HL-60 (cell line): ENCODE results near the gene BCAT1.

Experiments used
- DNase-seq, 2 experiments: peaks; one replicate each; pipeline ENCODE4 v3.0.0-alpha.2; 2010 to 2020; ENCODE audit warnings: low read depth in 1 of 2, low spot score in 1 of 2
- H3K27ac ChIP-seq: fragments of 250-450 bp; sonication (Bioruptor Pico); replicated peaks from 2 replicates; pipeline ENCODE4 v1.5.1; 2020; ENCODE audit warnings: mild to moderate bottlenecking, moderate library complexity
- H3K27me3 ChIP-seq: fragments of 250-450 bp; sonication (Bioruptor Pico); 2 replicates; pipeline ENCODE4 v1.5.1; 2021; ENCODE audit warnings: mild to moderate bottlenecking, moderate library complexity; ENCODE audit not compliant: insufficient read depth, poor library complexity, severe bottlenecking
- H3K4me3 ChIP-seq: replicated peaks from 2 replicates; pipeline ENCODE4 v1.5.1; 2011; ENCODE audit warnings: mild to moderate bottlenecking, control low read depth, low read length; ENCODE audit not compliant: insufficient read depth
- CTCF ChIP-seq: IDR thresholded peaks from one replicate; pipeline ENCODE4 v1.5.1; 2011; ENCODE audit warnings: low read length, control low read depth, inconsistent platforms; ENCODE audit not compliant: insufficient read depth
- GABPA ChIP-seq: IDR thresholded peaks from 2 replicates; pipeline ENCODE4 v1.6.1; 2012; ENCODE audit warnings: low read depth
- POLR2AphosphoS5 ChIP-seq: IDR thresholded peaks from 2 replicates; pipeline ENCODE4 v1.6.1; 2012; ENCODE audit warnings: low read depth
- REST ChIP-seq: IDR thresholded peaks from 2 replicates; pipeline ENCODE4 v1.6.1; 2012; ENCODE audit warnings: low read depth; ENCODE audit not compliant: insufficient replicate concordance
- SPI1 ChIP-seq: IDR thresholded peaks from 2 replicates; pipeline ENCODE4 v1.6.1; 2012; ENCODE audit warnings: low read depth, mild to moderate bottlenecking, borderline replicate concordance

The BCAT1 gene

GRCh38 chr12:24803430-24804245 is 145.3 kb downstream of the BCAT1 start:
- Histone ChIP-seq H3K27ac (no peak overlapping the region), H3K27me3 (no peaks in the 10 kb centered on the region), H3K4me3 (no peak overlapping the region)
- TF ChIP-seq POLR2AphosphoS5 (no peak), CTCF (no peak), REST (no peak), GABPA (no peak), SPI1 (no peak)
- DNase-seq: no peak

- Histone ChIP-seq H3K4me3 (no peak overlapping the region), H3K27ac (no peak overlapping the region), H3K27me3 (no peaks in the 10 kb centered on the region)
- peak in 1 of 2 experiments; percentile 58 for DNase-seq
- no peak for TF ChIP-seq CTCF
- TF ChIP-seq REST: no peak
- no peak for TF ChIP-seq POLR2AphosphoS5
- no peak for TF ChIP-seq GABPA
- no peak for TF ChIP-seq SPI1
Observed at GRCh38 chr12:24798335-24798734, 150.6 kb downstream of the BCAT1 start.

GRCh38 chr12:24797901-24798300 is 151.0 kb downstream of the BCAT1 start:
- no peak for DNase-seq
- Histone ChIP-seq H3K27ac (no peak overlapping the region), H3K27me3 (no peaks in the 10 kb centered on the region), H3K4me3 (no peak overlapping the region)
- TF ChIP-seq SPI1 (no peak), REST (no peak), POLR2AphosphoS5 (no peak), CTCF (no peak), GABPA (no peak)
